Ishikawa (cell line): Measurements from ENCODE around the gene PSMD2.

Experiments used
- CREB1 ChIP-seq: IDR thresholded peaks from 2 replicates; pipeline ENCODE4 v1.6.1; 2012; ENCODE audit warnings: low read depth
- EGR1 ChIP-seq: IDR thresholded peaks from 2 replicates; pipeline ENCODE4 v1.6.1; 2012
- EP300 ChIP-seq: IDR thresholded peaks from 2 replicates; pipeline ENCODE4 v1.6.1; 2012; ENCODE audit warnings: borderline replicate concordance
- TAF1 ChIP-seq: IDR thresholded peaks from 2 replicates; pipeline ENCODE4 v1.6.1; 2012; ENCODE audit warnings: low read depth, mild to moderate bottlenecking
- TCF12 ChIP-seq: IDR thresholded peaks from 2 replicates; pipeline ENCODE4 v1.6.1; 2012; ENCODE audit warnings: low read depth
- YY1 ChIP-seq: IDR thresholded peaks from 2 replicates; pipeline ENCODE4 v1.6.1; 2012; ENCODE audit warnings: low read depth

DNA sequence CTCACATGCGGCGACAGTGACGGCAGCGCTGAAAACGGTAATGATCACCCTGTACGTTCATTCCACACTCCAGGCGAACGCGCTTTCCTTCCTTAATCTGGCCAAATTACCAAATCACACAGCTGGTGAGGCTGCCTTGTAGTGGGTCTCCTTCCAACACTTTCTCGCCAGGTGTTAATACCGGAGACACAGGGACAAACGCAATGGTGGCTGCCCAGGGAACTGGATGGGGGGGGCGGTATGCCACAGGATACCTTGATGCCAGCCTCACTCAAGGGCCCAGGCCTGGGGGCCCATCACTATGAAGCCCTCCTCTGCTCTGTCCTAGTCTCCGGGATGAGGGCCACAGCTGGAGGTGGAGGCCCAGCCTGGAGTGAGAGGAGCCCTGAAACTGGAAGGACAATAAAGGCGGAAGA lies 36.3 kb upstream of the PSMD2 start:
- TF ChIP-seq CREB1 (no peak), YY1 (no peak), EP300 (no peak), TCF12 (no peak), TAF1 (no peak), EGR1 (no peak)
